Karpas-422 (cell line): ENCODE results near the gene RAPGEF4. TPM values are rescaled to one million over a fixed set of nuclear protein-coding genes. Genes with fewer than 3 reads are reported as not detected.

ENCODE experiments used
- DNase-seq: peaks from one replicate; pipeline ENCODE4 v3.0.0-alpha.2; 2015
- H2AFZ ChIP-seq: fragments of 200-600 bp; sonication (generic); 2 replicates; pipeline ENCODE4 v1.6.1; 2014; ENCODE audit warnings: antibody characterized with exemption, low read length, mixed read lengths
- H3K27ac ChIP-seq: fragments of 200-600 bp; sonication (generic); 2 replicates; pipeline ENCODE4 v1.5.1; 2014; ENCODE audit warnings: mild to moderate bottlenecking, low read length, moderate library complexity
- H3K27me3 ChIP-seq: fragments of 200-600 bp; sonication (generic); 2 replicates; pipeline ENCODE4 v1.6.1; 2014; ENCODE audit warnings: low read length, mixed read lengths
- H3K36me3 ChIP-seq: fragments of 200-600 bp; sonication (generic); 2 replicates; pipeline ENCODE4 v1.6.1; 2014; ENCODE audit warnings: low read length, mixed read lengths; ENCODE audit not compliant: insufficient read depth
- H3K4me1 ChIP-seq: fragments of 200-600 bp; sonication (generic); 2 replicates; pipeline ENCODE4 v1.6.1; 2014; ENCODE audit warnings: mild to moderate bottlenecking, low read length, mixed read lengths
- H3K4me2 ChIP-seq: fragments of 200-600 bp; sonication (generic); 2 replicates; pipeline ENCODE4 v1.6.1; 2014; ENCODE audit warnings: low read length, low read depth, mild to moderate bottlenecking; ENCODE audit not compliant: poor library complexity, severe bottlenecking
- H3K4me3 ChIP-seq: fragments of 200-600 bp; sonication (generic); 2 replicates; pipeline ENCODE4 v1.5.1; 2014; ENCODE audit warnings: mild to moderate bottlenecking, antibody characterized with exemption, low read length, mixed read lengths
- H3K79me2 ChIP-seq: fragments of 200-600 bp; sonication (generic); 2 replicates; pipeline ENCODE4 v1.6.1; 2014; ENCODE audit warnings: mild to moderate bottlenecking, low read length, mixed read lengths
- H3K9ac ChIP-seq: fragments of 200-600 bp; sonication (generic); 2 replicates; pipeline ENCODE4 v1.6.0; 2014; ENCODE audit warnings: low read length
- H3K9me2 ChIP-seq: fragments of 200-600 bp; sonication (generic), shearing (Covaris generic); replicated peaks from 2 replicates; pipeline ENCODE4 v1.6.0; 2014; ENCODE audit warnings: mild to moderate bottlenecking, low read length, moderate library complexity; ENCODE audit not compliant: insufficient read depth
- H3K9me3 ChIP-seq: fragments of 300-700, 200-600 bp; sonication (generic); 2 replicates; pipeline ENCODE4 v1.6.1; 2014; ENCODE audit warnings: low read length, mixed read lengths
- H4K20me1 ChIP-seq: fragments of 200-600 bp; sonication (generic); 2 replicates; pipeline ENCODE4 v1.6.1; 2014; ENCODE audit warnings: mild to moderate bottlenecking, antibody characterized with exemption, low read length, low read depth; ENCODE audit not compliant: insufficient read depth
- total RNA-seq: library from RNA; depleted of rRNA; stranded (reverse); fragments of >200 nt; shearing (Covaris generic); gene quantifications from 2 replicates; pipeline ENCODE4 v1.2.3, GENCODE V29; 2014; ENCODE audit warnings: low replicate concordance

Gene RAPGEF4
- total RNA-seq, 1 experiment from 2014 or later: 0.97 TPM

- Histone ChIP-seq H3K9me3 (no peaks in the 10 kb centered on the region), H4K20me1 (no peaks in the 10 kb centered on the region), H3K9ac (no peak overlapping the region), H3K27ac (no peak overlapping the region), H3K4me3 (no peak overlapping the region), H3K79me2 (no peaks in the 10 kb centered on the region), H3K36me3 (no peaks in the 10 kb centered on the region), H3K4me2 (no peak overlapping the region), H3K4me1 (no peaks in the 10 kb centered on the region), H2AFZ (no peak overlapping the region), H3K9me2 (no peaks in the 10 kb centered on the region), H3K27me3 (no peaks in the 10 kb centered on the region)
- DNase-seq: no peak
Measured at GRCh38 chr2:172770887-172771286, 35.2 kb downstream of the RAPGEF4 start.

- Histone ChIP-seq H3K9me2 (no peaks in the 10 kb centered on the region), H3K79me2 (no peaks in the 10 kb centered on the region), H4K20me1 (no peaks in the 10 kb centered on the region)
Measured at GRCh38 chr2:172772633-172773032, 37.0 kb downstream of the RAPGEF4 start.

GRCh38 chr2:172774302-172774701 lies 38.7 kb downstream of the RAPGEF4 start:
- no peaks in the 10 kb centered on the region for H3K36me3 ChIP-seq
- H3K4me2 ChIP-seq: no peak overlapping the region
- H3K9me2 ChIP-seq: no peaks in the 10 kb centered on the region
- H3K79me2 ChIP-seq: no peaks in the 10 kb centered on the region
- DNase-seq: no peak
- H3K27me3 ChIP-seq: no peaks in the 10 kb centered on the region
- no peaks in the 10 kb centered on the region for H4K20me1 ChIP-seq
- no peak overlapping the region for H2AFZ ChIP-seq
- no peaks in the 10 kb centered on the region for H3K4me1 ChIP-seq
- no peak overlapping the region for H3K9ac ChIP-seq
- no peak overlapping the region for H3K4me3 ChIP-seq
- H3K27ac ChIP-seq: no peak overlapping the region
- H3K9me3 ChIP-seq: no peaks in the 10 kb centered on the region

More at GRCh38 chr2:172772633-172773032, 37.0 kb downstream of the RAPGEF4 start:
- DNase-seq: no peak
- Histone ChIP-seq H2AFZ (no peak overlapping the region), H3K27ac (no peak overlapping the region), H3K36me3 (no peaks in the 10 kb centered on the region), H3K4me2 (no peak overlapping the region), H3K4me3 (no peak overlapping the region), H3K9ac (no peak overlapping the region), H3K27me3 (no peaks in the 10 kb centered on the region), H3K9me3 (no peaks in the 10 kb centered on the region), H3K4me1 (no peaks in the 10 kb centered on the region)

- Histone ChIP-seq H3K36me3 (no peaks in the 10 kb centered on the region), H3K79me2 (no peaks in the 10 kb centered on the region), H3K9me2 (no peaks in the 10 kb centered on the region)
Measured at GRCh38 chr2:172775319-172775718, 39.7 kb downstream of the RAPGEF4 start.

GRCh38 chr2:172777431-172777830 lies 41.8 kb downstream of the RAPGEF4 start:
- Histone ChIP-seq H3K79me2 (no peaks in the 10 kb centered on the region), H3K36me3 (no peaks in the 10 kb centered on the region), H3K4me1 (no peaks in the 10 kb centered on the region), H4K20me1 (no peaks in the 10 kb centered on the region), H3K27ac (no peak overlapping the region), H3K9me3 (no peaks in the 10 kb centered on the region), H3K4me3 (no peak overlapping the region), H3K27me3 (no peaks in the 10 kb centered on the region), H2AFZ (no peak overlapping the region), H3K9me2 (no peaks in the 10 kb centered on the region), H3K9ac (no peak overlapping the region), H3K4me2 (no peak overlapping the region)
- no peak for DNase-seq

More at GRCh38 chr2:172775319-172775718, 39.7 kb downstream of the RAPGEF4 start:
- no peak for DNase-seq
- Histone ChIP-seq H4K20me1 (no peaks in the 10 kb centered on the region), H3K4me2 (no peak overlapping the region), H3K4me1 (no peaks in the 10 kb centered on the region), H3K27ac (no peak overlapping the region), H2AFZ (no peak overlapping the region), H3K27me3 (no peaks in the 10 kb centered on the region), H3K9me3 (no peaks in the 10 kb centered on the region), H3K4me3 (no peak overlapping the region), H3K9ac (no peak overlapping the region)

- H2AFZ ChIP-seq: no peak overlapping the region
- H3K27me3 ChIP-seq: no peaks in the 10 kb centered on the region
- no peak for DNase-seq
- H3K9ac ChIP-seq: no peak overlapping the region
- H3K79me2 ChIP-seq: no peaks in the 10 kb centered on the region
- H3K4me3 ChIP-seq: no peak overlapping the region
- H4K20me1 ChIP-seq: no peaks in the 10 kb centered on the region
- no peaks in the 10 kb centered on the region for H3K9me3 ChIP-seq
- no peaks in the 10 kb centered on the region for H3K36me3 ChIP-seq
- no peaks in the 10 kb centered on the region for H3K9me2 ChIP-seq
- no peak overlapping the region for H3K27ac ChIP-seq
- no peak overlapping the region for H3K4me2 ChIP-seq
- no peaks in the 10 kb centered on the region for H3K4me1 ChIP-seq
Measured at GRCh38 chr2:172782506-172783164, 47.0 kb downstream of the RAPGEF4 start.

GRCh38 chr2:172783165-172783898 lies 47.7 kb downstream of the RAPGEF4 start:
- no peaks in the 10 kb centered on the region for H3K36me3 ChIP-seq
- H2AFZ ChIP-seq: no peak overlapping the region
- H3K9ac ChIP-seq: no peak overlapping the region
- H3K9me2 ChIP-seq: no peaks in the 10 kb centered on the region
- no peak overlapping the region for H3K4me2 ChIP-seq
- H3K4me1 ChIP-seq: no peaks in the 10 kb centered on the region
- H3K9me3 ChIP-seq: no peaks in the 10 kb centered on the region
- H3K79me2 ChIP-seq: no peaks in the 10 kb centered on the region
- no peak overlapping the region for H3K27ac ChIP-seq
- no peaks in the 10 kb centered on the region for H3K27me3 ChIP-seq
- H3K4me3 ChIP-seq: no peak overlapping the region
- DNase-seq: no peak
- no peaks in the 10 kb centered on the region for H4K20me1 ChIP-seq

- Histone ChIP-seq H3K4me1 (peaks cover 12% of the 10 kb centered on the region), H4K20me1 (no peaks in the 10 kb centered on the region), H3K9ac (no peak overlapping the region), H3K9me2 (no peaks in the 10 kb centered on the region; the same call in 1 of the 2 replicates), H2AFZ (no peak overlapping the region), H3K79me2 (no peaks in the 10 kb centered on the region), H3K27me3 (no peaks in the 10 kb centered on the region), H3K27ac (no peak overlapping the region), H3K4me2 (no peak overlapping the region), H3K4me3 (no peak overlapping the region), H3K36me3 (no peaks in the 10 kb centered on the region), H3K9me3 (no peaks in the 10 kb centered on the region)
- DNase-seq: no peak
Measured at GRCh38 chr2:172788871-172789270, 53.2 kb downstream of the RAPGEF4 start.
